Activated CD4-positive, alpha-beta T cell treated with anti-CD3 and anti-CD28 coated beads, Interleukin-2, amount 10 ng/mL, durations not matched to agents 7 days and 5 days (primary cell): Measurements from ENCODE around the gene CORO2B. TPM values are rescaled to one million over a fixed set of nuclear protein-coding genes. Genes with fewer than 3 reads are reported as not detected.
"Not testable (repeated sequence)": the region's sequence is repeated elsewhere in the genome, so short reads cannot be mapped to it uniquely, and the experiment has no call there.

Source experiments
- CTCF ChIA-PET: fragments of 350-600 bp; sonication (Branson Sonifier 250); formaldehyde crosslinking; loops from one replicate; lab custom pipeline; 2021; ENCODE audit warnings: antibody characterized with exemption; lab: Charles Lee
- POLR2A ChIA-PET: fragments of 350-600 bp; sonication (Branson Sonifier 250); formaldehyde crosslinking; loops from one replicate; lab custom pipeline; 2021; ENCODE audit warnings: antibody characterized with exemption; lab: Charles Lee
- DNase-seq: peaks from one replicate; pipeline ENCODE4 v3.0.0-alpha.2; 2020
- H3K27ac Mint-ChIP-seq: one replicate; pipeline ENCODE4 v1.8.0; 2021; ENCODE audit warnings: mild to moderate bottlenecking, moderate library complexity, mixed read lengths
- H3K27me3 Mint-ChIP-seq: one replicate; pipeline ENCODE4 v1.8.0; 2021; ENCODE audit warnings: mixed read lengths
- H3K36me3 Mint-ChIP-seq: one replicate; pipeline ENCODE4 v1.8.0; 2021; ENCODE audit warnings: low read depth, mixed read lengths
- H3K4me1 Mint-ChIP-seq: one replicate; pipeline ENCODE4 v1.8.0; 2021; ENCODE audit warnings: mixed read lengths
- H3K4me3 Mint-ChIP-seq: one replicate; pipeline ENCODE4 v1.8.0; 2021; ENCODE audit warnings: mild to moderate bottlenecking, moderate library complexity, mixed read lengths
- H3K9me3 Mint-ChIP-seq: one replicate; pipeline ENCODE4 v1.8.0; 2021; ENCODE audit warnings: mixed read lengths
- total RNA-seq, 2 experiments: library from RNA; stranded (reverse); gene quantifications; one replicate each; pipeline ENCODE4 v1.2.3, GENCODE V29; 2021

Gene CORO2B
- total RNA-seq, 2 experiments from 2014 or later = not detected

DNA sequence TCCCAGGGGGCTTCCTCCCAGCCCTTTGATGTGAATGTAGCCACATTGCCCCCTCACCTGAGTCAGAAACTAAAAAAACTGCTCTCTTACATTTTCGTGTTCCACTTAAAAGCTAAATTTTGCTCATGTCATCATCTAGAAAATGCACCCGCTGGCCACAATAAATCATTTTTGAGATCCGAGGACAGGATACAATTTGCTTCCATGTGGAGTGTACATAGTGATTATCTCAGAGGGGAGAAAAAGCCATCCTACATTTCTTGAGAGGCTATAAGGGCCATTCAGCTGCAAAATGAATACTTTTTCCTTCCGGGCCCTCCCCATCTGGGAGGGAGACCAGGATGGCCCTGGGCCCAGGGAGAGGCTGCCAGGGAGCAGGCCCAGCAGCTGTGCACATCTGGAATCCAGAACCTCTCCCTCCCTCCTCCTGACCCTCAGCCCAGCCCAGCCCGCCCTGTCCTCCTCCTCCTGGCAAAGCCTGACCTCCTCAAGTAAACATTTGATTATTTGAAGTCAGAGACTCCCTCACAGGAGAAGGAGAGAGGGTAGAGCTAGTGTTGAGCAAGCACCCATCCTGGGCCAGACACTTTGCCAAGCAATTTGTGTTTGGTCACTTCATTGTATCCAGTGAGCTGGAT is 59.1 kb downstream of the CORO2B start:
- no peaks in the 10 kb centered on the region for H3K36me3 Mint-ChIP-seq
- no peak overlapping the region for H3K27ac Mint-ChIP-seq
- no peak overlapping the region for H3K4me3 Mint-ChIP-seq
- CTCF ChIA-PET = no interaction called here
- H3K4me1 Mint-ChIP-seq = no peaks in the 10 kb centered on the region
- POLR2A ChIA-PET = no interaction called here
- DNase-seq = no peak
- H3K27me3 Mint-ChIP-seq = no peaks in the 10 kb centered on the region
- no peaks in the 10 kb centered on the region for H3K9me3 Mint-ChIP-seq

DNA sequence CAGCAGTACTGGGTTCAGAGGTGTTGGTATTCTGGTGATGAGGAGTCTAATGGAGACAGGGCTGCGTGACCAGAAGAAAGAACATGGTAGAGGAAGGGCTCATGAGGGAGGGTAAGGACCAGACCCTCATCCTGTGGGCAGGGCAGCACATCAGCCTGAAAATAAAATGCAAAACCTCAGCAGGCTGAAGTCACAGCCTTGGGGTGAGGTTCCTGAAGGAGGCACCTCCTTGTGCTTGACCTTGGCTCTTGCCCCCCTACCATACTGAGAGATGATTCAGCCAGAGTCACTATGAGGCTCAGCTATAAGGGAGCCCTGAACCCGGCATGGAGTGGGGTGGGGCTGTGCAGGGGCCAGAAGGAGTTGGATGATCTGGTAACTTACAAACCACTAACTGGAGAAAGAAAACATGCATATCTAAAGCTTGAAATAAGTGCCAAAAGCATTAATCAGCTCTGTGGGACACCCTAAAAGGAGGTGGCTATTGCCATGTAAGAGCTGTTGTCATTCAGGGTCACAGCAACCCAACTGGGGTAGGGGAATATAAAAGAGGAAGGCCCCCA is 60.2 kb downstream of the CORO2B start:
- CTCF ChIA-PET = interaction anchor here (1.2 kb wide), 1 partner anchor 19 kb away, joined by 3 read pairs; no protein-coding TSS in a partner anchor
- H3K27me3 Mint-ChIP-seq = no peaks in the 10 kb centered on the region
- no peak for DNase-seq
- no peaks in the 10 kb centered on the region for H3K9me3 Mint-ChIP-seq
- H3K36me3 Mint-ChIP-seq = no peaks in the 10 kb centered on the region
- H3K27ac Mint-ChIP-seq = no peak overlapping the region
- POLR2A ChIA-PET = no interaction called here
- no peaks in the 10 kb centered on the region for H3K4me1 Mint-ChIP-seq
- H3K4me3 Mint-ChIP-seq = no peak overlapping the region

DNA sequence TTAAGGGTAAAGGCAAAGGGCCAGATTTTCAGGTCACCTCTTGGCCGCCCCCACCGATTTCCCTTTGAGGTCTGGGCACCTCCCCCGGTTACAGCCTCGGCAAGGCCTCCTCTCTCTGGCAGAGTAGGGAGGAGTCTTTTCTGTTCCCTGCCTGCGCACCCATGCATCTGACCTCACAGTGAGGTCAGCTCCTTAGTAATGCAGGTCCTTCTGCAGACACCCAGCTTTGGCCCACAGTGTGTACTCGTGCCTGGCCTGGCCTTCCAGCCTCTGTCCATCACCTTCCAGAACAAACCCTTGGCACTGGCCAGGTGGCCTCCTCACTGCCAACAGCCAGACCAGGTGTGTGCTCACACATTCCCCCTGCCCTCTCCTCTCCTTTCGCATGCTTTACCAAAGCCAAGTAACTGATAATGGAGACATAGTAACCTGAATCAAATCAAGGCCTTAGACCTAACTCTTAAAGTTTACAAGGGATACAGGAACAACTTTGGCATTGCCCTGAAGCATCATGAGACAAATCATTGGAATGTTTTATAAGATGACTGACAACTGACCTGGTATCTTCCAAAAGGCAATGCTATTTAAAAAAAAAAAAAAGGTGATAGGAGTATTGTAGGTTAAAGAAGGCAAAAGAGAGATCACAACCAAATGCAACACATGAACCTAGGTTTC is 61.3 kb downstream of the CORO2B start:
- Mint-ChIP-seq H3K4me1 (no peaks in the 10 kb centered on the region), H3K27me3 (no peaks in the 10 kb centered on the region), H3K27ac (no peak overlapping the region), H3K4me3 (no peak overlapping the region), H3K36me3 (no peaks in the 10 kb centered on the region), H3K9me3 (no peaks in the 10 kb centered on the region)
- no peak for DNase-seq
- POLR2A ChIA-PET = no interaction called here
- CTCF ChIA-PET = interaction anchor here (0.6 to 0.7 kb wide), 2 partner anchors 82 to 147 kb away, joined by 3 to 5 read pairs; no protein-coding TSS in a partner anchor

DNA sequence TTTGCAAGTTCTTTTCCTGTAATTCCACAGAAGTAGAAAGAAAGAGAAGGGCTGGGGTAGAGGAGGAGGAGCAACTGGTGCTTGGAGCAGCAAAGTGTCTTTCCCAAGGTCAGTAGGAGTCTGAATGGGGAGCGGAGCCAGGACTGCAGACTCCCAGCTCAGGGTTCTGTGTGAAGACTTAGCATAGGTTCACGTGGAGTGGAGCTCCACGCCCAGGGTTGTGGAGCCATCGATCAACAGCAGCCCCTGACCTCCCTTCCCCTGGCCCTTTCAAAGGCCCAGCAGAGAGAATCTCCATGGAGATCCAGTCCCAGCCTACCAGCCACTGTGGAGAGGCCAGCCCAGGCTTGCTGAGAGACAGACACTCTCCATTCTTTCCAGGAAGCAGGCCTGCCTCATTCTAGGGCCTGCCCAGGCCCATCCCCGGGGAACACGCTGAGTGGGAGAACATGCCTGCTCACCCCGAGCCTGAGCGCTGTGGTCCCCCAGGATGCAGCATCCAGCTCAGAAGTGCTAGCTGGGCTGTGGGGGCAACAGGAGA is 62.1 kb downstream of the CORO2B start:
- DNase-seq = no peak
- CTCF ChIA-PET = interaction anchor here (0.6 to 0.7 kb wide), 2 partner anchors 83 to 146 kb away, joined by 3 to 5 read pairs; no protein-coding TSS in a partner anchor
- Mint-ChIP-seq H3K4me3 (no peak overlapping the region), H3K36me3 (no peaks in the 10 kb centered on the region), H3K27ac (no peak overlapping the region), H3K27me3 (no peaks in the 10 kb centered on the region), H3K4me1 (no peaks in the 10 kb centered on the region), H3K9me3 (no peaks in the 10 kb centered on the region)
- POLR2A ChIA-PET = no interaction called here

- ChIA-PET POLR2A (no interaction called here), CTCF (no interaction called here)
- no peak overlapping the region for H3K27ac Mint-ChIP-seq
- no peaks in the 10 kb centered on the region for H3K27me3 Mint-ChIP-seq
- no peaks in the 10 kb centered on the region for H3K9me3 Mint-ChIP-seq
- no peak overlapping the region for H3K4me3 Mint-ChIP-seq
- H3K36me3 Mint-ChIP-seq = no peaks in the 10 kb centered on the region
- no peak for DNase-seq
- H3K4me1 Mint-ChIP-seq = no peaks in the 10 kb centered on the region
Observed at GRCh38 chr15:68641376-68641775, 62.6 kb downstream of the CORO2B start.

DNA sequence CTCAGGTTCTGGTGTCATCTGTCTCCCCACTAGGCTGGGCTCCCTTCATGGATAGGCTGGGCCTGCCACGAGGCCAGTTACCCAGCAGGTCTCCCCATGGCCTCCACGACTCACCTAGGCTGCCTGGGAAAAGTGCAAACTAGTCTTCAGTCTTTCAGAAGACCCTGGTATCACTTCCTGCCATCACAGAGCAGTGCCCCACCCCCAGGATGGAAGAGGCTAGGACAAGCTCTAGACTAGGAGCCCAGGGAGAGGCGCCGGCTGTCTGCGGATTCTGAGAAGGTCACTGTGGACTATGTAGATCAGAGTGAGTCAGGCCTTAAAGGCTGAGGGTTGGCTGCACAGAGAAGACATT is 63.7 kb downstream of the CORO2B start:
- ChIA-PET POLR2A (no interaction called here), CTCF (interaction anchor here (0.9 kb wide), 1 partner anchor 32 kb away, joined by 4 read pairs; no protein-coding TSS in a partner anchor)
- no peaks in the 10 kb centered on the region for H3K9me3 Mint-ChIP-seq
- H3K36me3 Mint-ChIP-seq = no peaks in the 10 kb centered on the region
- no peak overlapping the region for H3K4me3 Mint-ChIP-seq
- no peaks in the 10 kb centered on the region for H3K27me3 Mint-ChIP-seq
- DNase-seq = no peak
- H3K27ac Mint-ChIP-seq = no peak overlapping the region
- no peaks in the 10 kb centered on the region for H3K4me1 Mint-ChIP-seq

- ChIA-PET POLR2A (no interaction called here), CTCF (no interaction called here)
- H3K4me1 Mint-ChIP-seq = no peaks in the 10 kb centered on the region
Observed at GRCh38 chr15:68643216-68643830, 64.5 kb downstream of the CORO2B start.

DNA sequence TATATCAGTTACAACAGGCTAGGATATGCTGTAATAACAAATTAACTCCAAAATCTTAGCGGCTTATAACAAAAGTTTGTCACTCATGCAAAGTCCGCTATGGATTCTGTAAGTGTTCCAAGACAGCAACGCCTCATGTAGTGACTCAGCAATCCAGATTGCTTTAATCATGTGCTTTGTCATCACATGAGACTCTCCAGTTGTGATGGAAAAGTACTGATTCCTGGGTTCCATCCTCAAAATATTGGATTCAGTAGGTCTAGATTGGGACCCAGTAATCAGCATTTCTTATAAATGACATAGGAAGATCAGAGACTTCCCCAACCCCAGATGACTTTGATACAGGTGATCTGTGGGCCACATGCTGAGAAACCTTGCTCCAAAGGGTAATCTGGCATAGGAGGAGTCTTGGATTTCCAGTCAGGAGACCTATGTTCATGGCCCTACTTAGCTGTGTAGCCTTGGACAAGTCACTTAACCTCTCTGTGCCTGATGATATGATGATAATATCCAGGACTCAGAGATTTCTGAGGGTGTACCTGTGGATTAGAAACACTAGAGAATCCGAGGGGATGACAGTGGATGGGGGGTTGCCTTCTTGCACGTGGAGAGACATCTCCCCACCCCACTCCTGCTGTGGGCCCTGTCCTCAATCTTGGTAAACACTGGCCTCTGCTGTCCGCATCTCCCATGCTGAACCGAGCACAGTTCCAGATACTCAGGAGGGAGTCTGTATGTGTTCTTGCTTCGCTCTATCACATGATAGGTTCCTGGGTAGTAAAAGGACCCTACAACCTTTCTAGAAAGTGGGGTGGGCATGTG is 65.5 kb downstream of the CORO2B start:
- CTCF ChIA-PET = no interaction called here

More at GRCh38 chr15:68643216-68643830, 64.5 kb downstream of the CORO2B start:
- H3K9me3 Mint-ChIP-seq = no peaks in the 10 kb centered on the region
- no peak for DNase-seq
- H3K4me3 Mint-ChIP-seq = no peak overlapping the region
- H3K36me3 Mint-ChIP-seq = no peaks in the 10 kb centered on the region
- H3K27ac Mint-ChIP-seq = no peak overlapping the region
- H3K27me3 Mint-ChIP-seq = no peaks in the 10 kb centered on the region

GRCh38 chr15:68644996-68645395 is 66.2 kb downstream of the CORO2B start:
- Mint-ChIP-seq H3K36me3 (no peaks in the 10 kb centered on the region), H3K27ac (no peak overlapping the region), H3K27me3 (no peaks in the 10 kb centered on the region), H3K4me3 (no peak overlapping the region), H3K4me1 (no peaks in the 10 kb centered on the region), H3K9me3 (no peaks in the 10 kb centered on the region)
- ChIA-PET POLR2A (no interaction called here), CTCF (no interaction called here)
- no peak for DNase-seq

More for the DNA sequence above, 65.5 kb downstream of the CORO2B start:
- no peak overlapping the region for H3K4me3 Mint-ChIP-seq
- no peak overlapping the region for H3K27ac Mint-ChIP-seq
- H3K9me3 Mint-ChIP-seq = no peaks in the 10 kb centered on the region
- no peaks in the 10 kb centered on the region for H3K27me3 Mint-ChIP-seq
- H3K36me3 Mint-ChIP-seq = no peaks in the 10 kb centered on the region
- POLR2A ChIA-PET = no interaction called here
- H3K4me1 Mint-ChIP-seq = no peaks in the 10 kb centered on the region
- DNase-seq = no peak

- POLR2A ChIA-PET = no interaction called here
- Mint-ChIP-seq H3K4me1 (no peaks in the 10 kb centered on the region), H3K9me3 (no peaks in the 10 kb centered on the region), H3K27me3 (no peaks in the 10 kb centered on the region), H3K27ac (no peak overlapping the region), H3K36me3 (no peaks in the 10 kb centered on the region), H3K4me3 (no peak overlapping the region)
- DNase-seq = no peak
- CTCF ChIA-PET = interaction anchor here (1.3 kb wide), 1 partner anchor 87 kb away, joined by 4 read pairs; no protein-coding TSS in a partner anchor
Observed at GRCh38 chr15:68646156-68646555, 67.4 kb downstream of the CORO2B start.

DNA sequence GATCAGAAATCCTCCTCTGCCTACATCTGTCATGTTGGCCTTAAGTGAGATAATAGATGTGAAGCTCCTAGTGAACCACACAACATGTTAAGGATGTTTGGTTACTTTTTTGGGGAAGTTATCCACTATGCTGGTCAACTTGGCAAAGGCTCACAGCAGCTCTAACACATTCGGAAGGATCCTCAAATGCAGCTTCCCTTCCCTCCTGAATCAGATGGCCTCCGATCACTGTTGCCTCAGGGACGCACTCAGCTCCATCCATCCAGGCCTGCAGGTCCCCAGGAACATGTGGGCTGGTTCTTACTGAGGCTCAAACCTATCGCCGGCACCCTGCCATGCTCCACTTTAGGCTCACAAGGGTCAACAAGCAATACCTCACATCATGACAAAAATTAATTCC is 67.9 kb downstream of the CORO2B start:
- no peak for DNase-seq
- ChIA-PET CTCF (interaction anchor here (1.3 kb wide), 1 partner anchor 87 kb away, joined by 4 read pairs; no protein-coding TSS in a partner anchor), POLR2A (no interaction called here)
- H3K4me1 Mint-ChIP-seq = no peaks in the 10 kb centered on the region
- H3K9me3 Mint-ChIP-seq = no peaks in the 10 kb centered on the region
- no peak overlapping the region for H3K27ac Mint-ChIP-seq
- H3K36me3 Mint-ChIP-seq = no peaks in the 10 kb centered on the region
- H3K27me3 Mint-ChIP-seq = no peaks in the 10 kb centered on the region
- no peak overlapping the region for H3K4me3 Mint-ChIP-seq

- H3K4me3 Mint-ChIP-seq, H3K9me3 Mint-ChIP-seq, CTCF ChIA-PET: not testable (repeated sequence)
Observed at GRCh38 chr15:68647361-68647760, 68.6 kb downstream of the CORO2B start.

More at GRCh38 chr15:68647361-68647760, 68.6 kb downstream of the CORO2B start:
- H3K4me1 Mint-ChIP-seq, H3K27me3 Mint-ChIP-seq, DNase-seq, H3K36me3 Mint-ChIP-seq, POLR2A ChIA-PET, H3K27ac Mint-ChIP-seq: not testable (repeated sequence)
